Measurements from ENCODE around the gene MBTD1.

DNA sequence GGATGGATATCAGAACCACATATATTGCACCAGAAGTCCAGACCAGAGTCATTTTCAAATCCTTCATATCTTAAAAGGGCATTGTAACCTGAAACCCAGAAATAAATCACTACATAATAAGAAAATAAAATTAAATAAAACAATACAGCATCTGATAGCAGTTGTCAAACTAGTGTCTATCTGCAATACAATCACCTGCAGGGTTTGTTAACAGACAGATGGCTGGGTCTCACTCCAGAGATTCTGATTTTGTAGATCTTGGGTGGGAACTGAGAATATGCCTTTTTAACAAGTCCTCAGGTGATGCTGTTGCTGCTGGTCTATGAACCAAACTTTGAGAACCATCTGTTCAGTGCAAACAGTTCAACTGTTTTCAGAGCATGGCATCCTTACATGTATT, 56.0 kb downstream of the MBTD1 start:
- TF ChIP-seq BHLHE40 (IDR thresholded peaks at IDR 0.05; ENCODE audit: borderline replicate concordance) (no peak), ZNF384 (IDR thresholded peaks at IDR 0.05) (no peak), FOXM1 (IDR thresholded peaks at IDR 0.05; ENCODE audit: borderline replicate concordance) (no peak), ARNT (IDR thresholded peaks at IDR 0.05) (no peak), FOXK2 (IDR thresholded peaks at IDR 0.05) (no peak), SP1 (IDR thresholded peaks at IDR 0.05) (no peak), SUZ12 (IDR thresholded peaks at IDR 0.05) (no peak), HDGF (IDR thresholded peaks at IDR 0.05; ENCODE audit: borderline replicate concordance) (no peak), ELF4 (IDR thresholded peaks at IDR 0.05) (no peak), LEF1 (IDR thresholded peaks at IDR 0.05; ENCODE audit: borderline replicate concordance) (no peak), CTBP1 (IDR thresholded peaks at IDR 0.05; ENCODE audit: borderline replicate concordance) (no peak), NFRKB (IDR thresholded peaks at IDR 0.05) (no peak), TARDBP (IDR thresholded peaks at IDR 0.05) (no peak)
- TF ChIP-seq, protein P1, sequence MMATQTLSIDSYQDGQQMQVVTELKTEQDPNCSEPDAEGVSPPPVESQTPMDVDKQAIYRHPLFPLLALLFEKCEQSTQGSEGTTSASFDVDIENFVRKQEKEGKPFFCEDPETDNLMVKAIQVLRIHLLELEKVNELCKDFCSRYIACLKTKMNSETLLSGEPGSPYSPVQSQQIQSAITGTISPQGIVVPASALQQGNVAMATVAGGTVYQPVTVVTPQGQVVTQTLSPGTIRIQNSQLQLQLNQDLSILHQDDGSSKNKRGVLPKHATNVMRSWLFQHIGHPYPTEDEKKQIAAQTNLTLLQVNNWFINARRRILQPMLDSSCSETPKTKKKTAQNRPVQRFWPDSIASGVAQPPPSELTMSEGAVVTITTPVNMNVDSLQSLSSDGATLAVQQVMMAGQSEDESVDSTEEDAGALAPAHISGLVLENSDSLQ (IDR thresholded peaks at IDR 0.05): no peak

Measured in HEK293T (cell line).